Measurements from ENCODE around the gene GOLGA8K.
"Not testable (repeated sequence)": the region's sequence is repeated elsewhere in the genome, so short reads cannot be mapped to it uniquely, and the experiment has no call there.

Gene GOLGA8K, protein sequence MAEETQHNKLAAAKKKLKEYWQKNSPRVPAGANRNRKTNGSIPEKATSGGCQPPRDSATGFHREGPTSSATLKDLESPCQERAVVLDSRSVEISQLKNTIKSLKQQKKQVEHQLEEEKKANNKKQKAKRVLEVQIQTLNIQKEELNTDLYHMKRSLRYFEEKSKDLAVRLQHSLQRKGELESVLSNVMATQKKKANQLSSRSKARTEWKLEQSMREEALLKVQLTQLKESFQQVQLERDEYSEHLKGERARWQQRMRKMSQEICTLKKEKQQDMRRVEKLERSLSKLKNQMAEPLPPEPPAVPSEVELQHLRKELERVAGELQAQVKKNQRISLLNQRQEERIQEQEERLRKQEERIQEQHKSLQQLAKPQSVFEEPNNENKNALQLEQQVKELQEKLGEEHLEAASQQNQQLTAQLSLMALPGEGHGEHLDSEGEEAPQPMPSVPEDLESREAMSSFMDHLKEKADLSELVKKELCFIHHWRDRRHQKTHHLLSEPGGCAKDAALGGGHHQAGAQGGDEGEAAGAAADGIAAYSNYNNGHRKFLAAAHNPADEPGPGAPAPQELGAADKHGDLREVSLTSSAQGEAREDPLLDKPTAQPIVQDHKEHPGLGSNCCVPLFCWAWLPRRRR

DNA sequence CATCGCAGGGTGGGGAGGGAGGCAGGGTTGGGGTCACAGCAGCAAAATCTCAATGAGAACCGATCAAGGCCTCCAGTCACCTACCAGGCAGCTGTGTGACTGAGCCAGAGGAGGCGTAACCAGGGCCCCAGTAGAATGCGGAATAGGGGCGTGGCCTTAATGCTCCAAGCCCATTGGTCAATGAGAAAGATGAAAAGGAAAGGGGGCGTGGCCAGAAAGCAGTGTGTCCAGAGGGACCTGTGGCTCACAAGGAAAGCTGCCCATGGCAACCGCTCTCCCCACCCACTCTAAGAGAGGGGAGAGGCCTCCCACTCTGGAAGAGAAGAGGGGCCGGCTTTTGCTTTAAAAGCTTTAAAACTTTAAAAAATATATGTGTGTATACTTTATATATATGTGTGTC lies at the start of gene GOLGA8K:
GOLGA8K (minus strand) TSS at position 101 of the 400 bp plus-strand sequence; CDS start at position 3, 98 bp downstream.
- H3K27ac ChIP-seq; DNase-seq (ENCODE audit: low spot score); POLR2A ChIA-PET (ENCODE audit: low non-redundant PET); CTCF ChIA-PET: not testable (repeated sequence)

DNA sequence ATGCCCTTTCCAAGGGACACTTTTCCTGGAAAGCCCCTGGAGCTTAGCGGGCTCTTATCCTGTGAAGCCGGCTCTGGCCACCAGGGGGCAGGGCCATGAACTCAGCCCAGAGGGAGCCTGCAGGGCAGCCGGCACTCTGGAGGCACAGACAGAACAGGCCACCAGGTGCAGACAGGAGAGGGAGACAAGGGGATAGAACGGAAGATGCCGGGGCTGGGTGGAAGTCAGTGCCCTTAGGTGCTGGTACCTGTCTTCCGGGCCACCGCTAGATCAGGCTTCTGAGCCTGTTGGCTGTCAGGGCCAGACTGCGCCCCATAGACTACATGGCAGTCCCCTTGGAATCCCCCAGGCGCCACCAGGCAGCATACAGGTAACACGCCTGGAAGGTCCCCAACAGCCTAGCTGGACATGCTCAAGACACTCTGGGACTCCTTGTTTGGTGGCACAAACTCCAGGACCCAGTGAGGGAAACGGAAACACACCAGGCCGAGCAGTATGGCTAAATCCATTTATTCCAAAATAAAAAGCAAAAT lies 37.4 kb upstream of the GOLGA8K start:
- H3K27ac ChIP-seq; DNase-seq (ENCODE audit: low spot score); POLR2A ChIA-PET (ENCODE audit: low non-redundant PET); CTCF ChIA-PET: not testable (repeated sequence)

DNA sequence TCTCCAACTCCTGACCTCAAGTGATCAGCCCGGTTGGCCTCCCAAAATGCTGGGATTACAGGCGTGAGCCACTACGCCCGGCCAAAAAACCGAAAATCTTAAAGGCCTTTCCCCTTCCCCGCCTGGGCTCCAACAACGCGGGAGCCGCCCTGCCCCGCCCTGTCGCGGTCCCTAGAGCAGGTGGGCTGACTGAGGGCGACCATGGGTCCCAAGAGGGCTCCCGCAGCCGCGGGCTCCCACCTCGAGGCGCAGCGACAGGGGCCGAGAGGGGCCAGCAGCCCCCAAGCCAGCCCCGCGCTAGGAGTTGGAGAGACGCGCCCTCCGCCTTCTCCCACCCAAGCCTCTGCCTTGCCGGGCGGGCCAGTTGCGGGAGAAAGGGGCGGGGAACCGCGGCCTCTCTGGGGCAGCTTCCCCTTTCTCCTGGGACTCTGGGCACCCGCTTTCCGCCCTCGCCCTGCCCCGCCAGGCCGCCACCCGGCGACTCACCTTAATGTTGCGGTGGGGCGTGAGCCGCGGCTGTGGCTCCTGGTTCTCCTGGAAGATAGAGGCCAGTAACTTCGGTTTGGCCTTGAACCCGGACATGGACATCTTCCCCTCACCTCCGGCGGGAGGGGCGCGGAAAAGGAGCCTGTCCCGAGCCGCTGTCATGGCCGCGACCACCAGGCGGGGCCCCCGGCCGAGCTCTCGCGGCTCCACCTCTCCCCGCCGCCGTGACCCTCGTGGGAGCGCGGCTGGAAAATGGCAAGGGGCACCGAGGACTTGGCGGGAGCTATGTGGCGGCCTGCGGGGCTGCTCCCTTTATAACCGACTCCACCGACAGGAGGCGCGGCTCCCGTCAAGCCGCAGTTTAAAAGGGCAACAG lies 31.2 kb upstream of the GOLGA8K start:
- H3K27ac ChIP-seq; DNase-seq (ENCODE audit: low spot score); POLR2A ChIA-PET (ENCODE audit: low non-redundant PET); CTCF ChIA-PET: not testable (repeated sequence)

DNA sequence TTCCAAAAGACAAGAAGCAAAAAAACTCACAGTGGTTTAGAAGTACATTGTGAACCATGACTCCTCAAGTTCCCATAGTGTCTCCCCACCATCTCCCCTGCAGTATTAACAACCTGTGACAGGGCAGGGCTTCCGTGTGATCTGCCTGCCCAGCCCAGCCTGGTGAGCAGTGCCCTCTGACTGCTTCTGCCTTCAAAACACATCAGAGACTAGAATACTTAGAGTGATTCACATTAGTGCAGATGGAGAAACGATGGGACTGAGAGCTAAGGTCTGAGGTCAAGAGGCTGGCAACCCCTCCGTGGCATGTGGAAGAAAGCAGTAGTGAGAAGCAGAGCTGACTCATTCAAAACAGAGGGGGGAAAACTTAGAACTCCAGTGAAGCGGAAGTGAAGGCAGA lies 24.5 kb upstream of the GOLGA8K start:
- H3K27ac ChIP-seq; CTCF ChIA-PET; POLR2A ChIA-PET (ENCODE audit: low non-redundant PET); DNase-seq (ENCODE audit: low spot score): not testable (repeated sequence)

DNA sequence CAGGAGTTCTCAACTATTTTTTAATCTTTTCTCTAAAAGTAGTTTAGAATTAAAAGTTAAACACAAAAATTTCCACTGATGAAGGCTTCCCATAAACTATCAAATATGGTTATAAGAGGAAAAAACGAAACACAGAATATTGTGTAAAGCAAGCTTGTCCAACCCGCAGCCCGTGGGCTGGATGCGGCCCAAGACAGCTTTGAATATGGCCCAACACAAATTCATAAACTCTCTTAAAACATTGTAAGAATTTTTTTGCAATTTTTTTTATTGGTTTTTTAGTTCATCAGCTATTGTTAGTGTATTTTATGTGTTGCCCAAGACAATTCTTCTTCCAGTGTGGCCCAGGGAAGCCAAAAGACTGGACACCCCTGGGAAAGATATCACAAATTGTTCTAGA lies 23.4 kb upstream of the GOLGA8K start:
- POLR2A ChIA-PET (ENCODE audit: low non-redundant PET); H3K27ac ChIP-seq; CTCF ChIA-PET; DNase-seq (ENCODE audit: low spot score): not testable (repeated sequence)

DNA sequence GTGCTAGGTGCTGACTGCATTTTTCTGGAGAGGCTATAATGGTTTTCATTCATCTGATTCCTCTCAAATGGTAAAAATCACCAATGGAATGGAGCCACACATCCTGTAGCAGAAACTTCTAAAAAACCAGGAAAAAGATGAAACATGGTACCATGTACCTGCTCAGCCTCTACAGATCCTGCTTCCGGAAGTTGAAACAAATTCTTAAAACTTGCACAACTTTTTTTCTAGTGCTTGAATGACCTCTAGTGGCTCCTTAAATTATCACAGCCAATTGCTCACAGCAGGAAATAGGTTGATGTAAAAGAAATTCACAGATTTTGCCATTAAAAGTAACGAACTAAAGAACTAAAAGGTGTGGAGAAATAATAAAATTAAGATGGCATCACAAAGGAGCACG lies 4.8 kb upstream of the GOLGA8K start:
- POLR2A ChIA-PET (ENCODE audit: low non-redundant PET); CTCF ChIA-PET; H3K27ac ChIP-seq; DNase-seq (ENCODE audit: low spot score): not testable (repeated sequence)

DNA sequence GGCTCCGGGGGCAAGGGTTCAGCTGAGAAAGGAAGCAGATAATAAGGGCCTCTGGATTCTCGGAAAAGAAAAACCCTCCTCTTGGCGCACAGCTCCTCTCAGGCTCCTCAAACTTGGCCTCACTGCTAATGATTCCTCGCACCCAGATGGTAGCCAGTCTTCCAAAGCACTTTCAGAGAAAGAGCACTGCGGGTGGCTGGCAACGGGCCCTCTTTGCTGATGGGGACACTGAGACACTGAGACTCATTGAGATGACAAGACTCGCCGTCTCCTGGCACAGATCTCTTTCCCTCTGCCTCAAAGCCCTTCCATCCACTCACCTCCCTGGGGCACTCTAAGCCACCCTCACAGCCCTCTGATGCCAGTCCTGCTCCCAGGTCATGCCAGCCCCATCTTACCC lies 6.6 kb downstream of the GOLGA8K start:
- CTCF ChIA-PET; H3K27ac ChIP-seq; DNase-seq (ENCODE audit: low spot score); POLR2A ChIA-PET (ENCODE audit: low non-redundant PET): not testable (repeated sequence)

DNA sequence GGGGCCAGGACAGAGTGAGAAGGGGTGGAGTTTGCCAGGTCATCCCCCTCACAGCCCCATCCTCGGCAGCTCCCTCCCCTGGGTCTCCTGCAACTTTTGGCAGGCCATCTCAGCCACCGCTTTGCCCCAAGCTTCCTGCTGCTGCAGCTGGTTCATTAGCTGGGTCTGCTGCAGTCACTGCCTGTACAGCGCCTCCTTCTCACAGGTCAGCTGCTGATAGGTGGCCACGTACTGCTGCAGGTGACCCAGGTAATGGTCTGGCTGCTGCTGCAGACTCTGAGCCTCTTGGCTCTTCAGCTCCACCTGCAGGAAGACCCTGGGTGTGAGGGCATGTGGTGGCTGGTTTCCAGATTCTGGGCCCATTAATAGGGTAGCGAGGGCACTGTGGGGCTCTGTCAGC lies 8.3 kb downstream of the GOLGA8K start:
- DNase-seq (ENCODE audit: low spot score); POLR2A ChIA-PET (ENCODE audit: low non-redundant PET); CTCF ChIA-PET; H3K27ac ChIP-seq: not testable (repeated sequence)

DNA sequence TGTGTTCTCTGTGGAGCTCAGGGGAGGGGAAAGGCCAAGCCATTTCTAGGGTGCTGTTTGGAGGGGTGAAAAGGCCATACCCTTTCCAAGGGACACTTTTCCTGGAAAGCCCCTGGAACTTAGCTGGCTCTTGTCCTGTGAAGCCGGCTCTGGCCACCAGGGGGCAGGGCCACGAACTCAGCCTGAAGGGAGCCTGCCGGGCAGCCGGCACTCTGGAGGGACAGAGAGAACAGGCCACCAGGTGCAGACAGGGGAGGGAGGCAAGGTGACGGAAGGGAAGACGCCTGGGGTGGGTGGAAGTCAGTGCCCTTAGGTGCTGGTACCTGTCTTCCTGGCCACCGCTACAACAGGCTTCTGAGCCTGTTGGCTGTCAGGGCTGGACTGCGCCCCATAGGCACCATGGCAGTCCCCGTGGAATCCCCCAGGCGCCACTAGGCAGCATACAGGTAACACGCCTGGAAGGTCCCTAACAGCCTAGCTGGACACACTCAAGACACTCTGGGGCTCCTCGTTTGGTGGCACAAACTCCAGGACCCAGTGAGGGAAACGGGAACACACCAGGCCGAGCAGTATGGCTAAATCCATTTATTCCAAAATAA lies 14.9 kb downstream of the GOLGA8K start:
- DNase-seq (ENCODE audit: low spot score); POLR2A ChIA-PET (ENCODE audit: low non-redundant PET); CTCF ChIA-PET; H3K27ac ChIP-seq: not testable (repeated sequence)

DNA sequence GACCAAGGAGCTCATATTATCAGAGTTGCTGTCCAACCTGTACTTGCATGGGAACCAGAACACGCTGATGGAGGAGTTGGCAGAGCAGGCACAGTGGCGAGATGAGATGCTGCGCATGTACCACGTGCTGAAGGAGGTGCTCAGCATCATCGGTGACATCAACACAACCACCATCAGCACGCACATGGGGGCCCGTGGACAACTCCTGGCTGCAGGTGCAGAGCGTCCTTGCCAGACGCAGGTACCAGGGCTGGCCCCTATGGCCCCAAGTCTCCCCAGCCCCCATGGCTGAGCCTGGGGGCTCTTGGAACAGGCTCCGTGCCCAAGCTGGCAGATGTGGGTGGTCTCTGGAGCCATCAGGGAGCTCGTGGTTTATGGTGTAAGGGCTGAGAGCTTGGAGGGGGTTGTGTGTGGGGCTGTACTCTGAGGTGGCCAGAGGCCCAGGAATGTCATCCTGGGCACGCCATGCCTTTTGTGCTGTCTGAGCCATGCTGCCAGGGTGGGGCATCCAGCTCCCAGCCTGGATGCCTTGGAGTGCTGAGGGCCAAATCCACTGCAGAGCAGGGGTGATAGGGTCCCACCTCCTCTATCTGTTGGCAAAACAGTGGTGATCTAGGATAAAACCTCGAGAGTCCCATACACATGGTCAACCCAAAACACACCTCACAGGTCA lies 17.1 kb downstream of the GOLGA8K start:
- POLR2A ChIA-PET (ENCODE audit: low non-redundant PET); DNase-seq (ENCODE audit: low spot score); H3K27ac ChIP-seq; CTCF ChIA-PET: not testable (repeated sequence)

DNA sequence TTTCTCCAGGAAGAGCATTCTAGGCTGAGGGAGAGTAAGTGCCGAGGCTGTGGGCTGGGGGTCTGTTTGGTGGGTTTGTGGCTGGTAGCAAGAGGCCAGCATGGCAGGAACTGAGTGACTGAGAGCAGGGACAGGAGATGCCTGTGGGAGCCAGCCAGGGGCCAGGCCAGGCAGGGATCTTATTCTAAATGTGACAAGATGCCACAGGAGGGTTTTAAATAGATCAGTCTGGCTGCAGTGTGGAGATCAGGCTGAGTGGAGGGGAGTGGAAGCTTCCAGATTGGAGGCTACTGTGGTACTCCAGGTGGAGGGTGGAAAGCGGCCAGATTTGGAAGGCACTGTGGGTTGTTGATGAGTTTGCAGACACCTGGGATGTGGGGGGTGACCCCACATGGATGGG lies 28.9 kb downstream of the GOLGA8K start:
- POLR2A ChIA-PET (ENCODE audit: low non-redundant PET); H3K27ac ChIP-seq; DNase-seq (ENCODE audit: low spot score); CTCF ChIA-PET: not testable (repeated sequence)

DNA sequence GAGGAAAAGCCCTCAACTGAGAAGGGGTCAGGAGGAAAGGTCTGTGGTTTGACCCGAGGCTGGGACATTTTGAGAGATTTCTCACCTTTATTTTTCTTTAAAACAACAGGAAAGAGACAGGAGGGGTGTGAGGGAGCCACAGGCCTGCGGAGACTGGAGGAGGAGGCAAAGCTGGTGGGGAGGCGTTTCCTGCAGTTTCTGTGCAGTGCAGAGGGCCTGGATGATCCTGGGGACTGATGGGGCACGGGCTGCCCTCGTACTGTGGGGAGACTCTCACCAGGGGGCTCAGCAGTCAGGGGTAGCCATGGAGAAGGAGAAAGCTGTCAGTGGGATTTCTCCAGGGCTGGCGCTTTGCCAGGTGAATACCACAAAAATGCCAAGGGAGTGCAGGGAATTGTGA lies 29.4 kb downstream of the GOLGA8K start:
- DNase-seq (ENCODE audit: low spot score); H3K27ac ChIP-seq; CTCF ChIA-PET; POLR2A ChIA-PET (ENCODE audit: low non-redundant PET): not testable (repeated sequence)

DNA sequence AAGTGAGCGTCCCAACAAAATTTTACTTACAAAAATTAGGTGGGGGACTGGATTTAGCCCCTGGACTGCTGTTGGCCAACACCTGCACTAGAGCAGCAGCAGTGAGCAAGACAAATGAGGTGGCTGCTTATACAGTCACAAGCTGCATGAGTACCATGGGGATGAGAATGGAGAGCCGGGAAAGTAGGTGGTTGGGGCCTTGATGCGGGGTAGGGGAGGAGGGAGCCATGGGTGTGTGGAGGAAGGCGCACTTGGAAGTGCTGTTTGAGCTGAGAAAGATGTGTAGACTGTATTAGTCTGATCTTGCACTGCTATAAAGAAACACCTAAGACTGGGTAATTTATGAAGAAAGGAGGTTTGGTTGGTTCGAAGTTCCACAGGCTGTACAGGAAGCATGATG lies 31.0 kb downstream of the GOLGA8K start:
- DNase-seq (ENCODE audit: low spot score); POLR2A ChIA-PET (ENCODE audit: low non-redundant PET); CTCF ChIA-PET; H3K27ac ChIP-seq: not testable (repeated sequence)

DNA sequence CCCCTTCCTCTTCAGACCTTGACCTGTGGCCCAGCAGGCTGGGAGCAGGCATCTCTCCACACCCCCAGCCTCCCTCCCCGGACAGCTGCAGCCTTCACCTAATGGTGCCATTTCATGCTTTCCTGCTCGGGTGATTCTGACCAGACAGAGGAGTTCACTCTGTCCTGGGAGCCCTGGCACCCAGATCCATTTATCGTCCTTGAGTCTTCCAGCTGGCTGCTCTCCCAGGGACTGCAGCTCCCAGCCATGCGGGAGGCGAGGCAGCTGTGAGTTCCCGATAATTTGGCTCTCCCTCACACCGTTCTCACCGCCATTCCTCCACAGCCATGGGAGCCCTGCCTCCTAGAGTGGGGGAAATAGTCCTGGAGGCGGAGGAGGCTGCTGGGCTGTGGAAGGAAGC lies 32.6 kb downstream of the GOLGA8K start:
- CTCF ChIA-PET; POLR2A ChIA-PET (ENCODE audit: low non-redundant PET): not testable (repeated sequence)

DNA sequence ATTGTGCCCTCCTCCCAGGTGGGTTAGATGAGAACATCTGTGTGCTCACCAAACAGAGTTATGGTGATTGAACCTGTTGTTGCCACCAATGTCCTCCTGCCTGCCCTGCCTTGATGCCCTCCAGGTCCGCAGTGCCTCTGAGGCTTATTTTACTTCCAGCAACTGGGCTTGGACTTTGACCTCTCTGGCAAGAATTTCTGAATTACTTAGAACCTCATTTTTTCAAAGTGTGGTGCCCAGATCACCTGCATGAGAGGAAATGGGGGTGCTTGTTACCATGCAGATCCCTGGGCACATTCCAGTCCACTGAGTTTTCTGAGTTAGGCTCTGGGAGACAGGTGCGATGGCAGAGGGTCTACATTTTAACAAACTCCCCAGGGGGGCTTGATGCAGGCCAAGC lies 33.0 kb downstream of the GOLGA8K start:
- CTCF ChIA-PET; DNase-seq (ENCODE audit: low spot score); H3K27ac ChIP-seq; POLR2A ChIA-PET (ENCODE audit: low non-redundant PET): not testable (repeated sequence)

More for the DNA sequence above, 32.6 kb downstream of the GOLGA8K start:
- not testable (repeated sequence) for H3K27ac ChIP-seq; DNase-seq (ENCODE audit: low spot score)

DNA sequence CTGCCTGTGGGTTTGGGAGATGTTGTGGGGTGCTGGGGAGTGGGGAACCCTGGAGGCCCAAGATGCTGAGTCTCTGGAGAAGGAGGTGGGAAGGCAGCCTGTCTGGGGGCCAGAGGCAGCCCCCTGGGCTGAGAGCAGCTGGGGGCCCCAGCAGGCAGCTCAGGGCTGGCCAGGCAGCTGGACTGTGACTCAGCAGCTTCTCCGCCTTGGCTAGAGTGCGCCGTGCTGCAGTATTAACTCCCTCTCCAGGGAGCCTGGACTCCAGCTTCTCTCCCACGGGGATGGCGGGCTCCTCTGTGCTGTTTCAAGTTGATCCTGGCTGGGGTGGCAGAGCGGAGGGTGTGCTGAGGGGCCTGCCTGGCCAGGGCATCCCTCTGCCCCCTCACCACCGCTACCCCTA lies 36.6 kb downstream of the GOLGA8K start:
- DNase-seq (ENCODE audit: low spot score); H3K27ac ChIP-seq; CTCF ChIA-PET: not testable (repeated sequence)

DNA sequence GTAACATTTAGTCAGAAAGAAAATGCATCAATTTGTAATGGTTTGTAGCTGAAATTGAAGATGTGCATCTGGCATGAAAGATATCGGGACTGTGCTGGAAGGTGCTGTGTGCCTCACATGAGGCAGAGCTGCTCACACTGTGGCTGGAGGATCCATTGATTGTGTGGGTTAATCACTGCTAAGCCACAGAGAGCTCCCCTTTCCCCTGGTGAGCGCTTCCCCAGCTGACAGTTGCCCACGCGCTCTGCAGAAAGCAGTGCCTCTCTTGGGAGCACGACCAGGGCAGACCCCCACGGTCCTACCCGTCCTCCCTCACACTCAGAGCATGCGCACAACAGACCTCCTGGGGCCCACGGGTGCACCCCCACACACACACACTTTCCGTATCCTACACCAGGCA lies 37.1 kb downstream of the GOLGA8K start:
- not testable (repeated sequence) for DNase-seq (ENCODE audit: low spot score)

More for the DNA sequence above, 36.6 kb downstream of the GOLGA8K start:
- POLR2A ChIA-PET (ENCODE audit: low non-redundant PET): not testable (repeated sequence)

More for the DNA sequence above, 37.1 kb downstream of the GOLGA8K start:
- H3K27ac ChIP-seq; POLR2A ChIA-PET (ENCODE audit: low non-redundant PET); CTCF ChIA-PET: not testable (repeated sequence)

Data from RWPE1 (cell line).